Frontal cortex (tissue), 4 donors: ENCODE data around the gene NUDT9. TPM values are rescaled to one million over a fixed set of nuclear protein-coding genes. Genes with fewer than 3 reads are reported as not detected.

Experiments used
- DNase-seq, 2 donors: peaks; one replicate each; pipeline ENCODE4 v3.0.0; 2012; ENCODE audit warnings: low spot score in 2 of 2
- FAIRE-seq: peaks from 2 replicates; lab custom pipeline; 2012; peaks lifted over from hg19 to GRCh38; lab: Jason Lieb, UNC
- small RNA-seq: library from RNA; depleted of rRNA; stranded (forward); fragments of <200 nt; gene quantifications from one replicate; pipeline ENCODE3, GENCODE V24; 2014
- total RNA-seq: library from RNA; depleted of rRNA; stranded (reverse); fragments of >200 nt; gene quantifications from one replicate; pipeline ENCODE4 v1.2.3, GENCODE V29; 2014
- donor health status: control.
- donor health status: control.
- donor health status: control.

NUDT9 gene
- total RNA-seq, 1 donor from 2014 or later = 20.8 TPM

- no peak for FAIRE-seq
- DNase-seq = no peak
Measured at GRCh38 chr4:87499403-87500091, 77.2 kb downstream of the NUDT9 start.

GRCh38 chr4:87500092-87500462 is 77.7 kb downstream of the NUDT9 start:
- DNase-seq (no peak), FAIRE-seq (no peak)

GRCh38 chr4:87502580-87503238 is 80.3 kb downstream of the NUDT9 start:
- peak in 1 of 2 donors; percentile 29 for DNase-seq
- no peak for FAIRE-seq

- no peak for DNase-seq
- no peak for FAIRE-seq
Measured at GRCh38 chr4:87505862-87506261, 83.5 kb downstream of the NUDT9 start.

- DNase-seq (no peak), FAIRE-seq (no peak)
Measured at GRCh38 chr4:87506974-87507701, 84.8 kb downstream of the NUDT9 start.

Small RNA genes lying within 50 kb of the gene (small RNA-seq; reads per million reads assigned to genes)
- not detected for gene RN7SL681P

Other genes starting within 250 kb of the NUDT9 start
- gene KLHL8, start 202.0 kb upstream of the NUDT9 start, total RNA-seq = 162 TPM
- gene HSD17B13, start 99.7 kb upstream of the NUDT9 start, total RNA-seq = 0.41 TPM
- gene HSD17B11, start 31.4 kb upstream of the NUDT9 start, total RNA-seq = 52.6 TPM
- gene SPARCL1, start 106.8 kb downstream of the NUDT9 start, total RNA-seq = 48.9 TPM
- 0.41 TPM for gene DSPP, start 186.0 kb downstream of the NUDT9 start, total RNA-seq
- not detected for gene DMP1, start 227.7 kb downstream of the NUDT9 start, total RNA-seq